ENCODE results near the gene TBC1D20. TPM values are rescaled to one million over a fixed set of nuclear protein-coding genes. Genes with fewer than 3 reads are reported as not detected.
A peak's percentile ranks its signal among the peaks of the same experiment; 100 is the strongest.
"Not testable (repeated sequence)": the region's sequence is repeated elsewhere in the genome, so short reads cannot be mapped to it uniquely, and the experiment has no call there.

The TBC1D20 gene
- total RNA-seq, 1 donor from 2014 or later = 30.5 TPM

DNA sequence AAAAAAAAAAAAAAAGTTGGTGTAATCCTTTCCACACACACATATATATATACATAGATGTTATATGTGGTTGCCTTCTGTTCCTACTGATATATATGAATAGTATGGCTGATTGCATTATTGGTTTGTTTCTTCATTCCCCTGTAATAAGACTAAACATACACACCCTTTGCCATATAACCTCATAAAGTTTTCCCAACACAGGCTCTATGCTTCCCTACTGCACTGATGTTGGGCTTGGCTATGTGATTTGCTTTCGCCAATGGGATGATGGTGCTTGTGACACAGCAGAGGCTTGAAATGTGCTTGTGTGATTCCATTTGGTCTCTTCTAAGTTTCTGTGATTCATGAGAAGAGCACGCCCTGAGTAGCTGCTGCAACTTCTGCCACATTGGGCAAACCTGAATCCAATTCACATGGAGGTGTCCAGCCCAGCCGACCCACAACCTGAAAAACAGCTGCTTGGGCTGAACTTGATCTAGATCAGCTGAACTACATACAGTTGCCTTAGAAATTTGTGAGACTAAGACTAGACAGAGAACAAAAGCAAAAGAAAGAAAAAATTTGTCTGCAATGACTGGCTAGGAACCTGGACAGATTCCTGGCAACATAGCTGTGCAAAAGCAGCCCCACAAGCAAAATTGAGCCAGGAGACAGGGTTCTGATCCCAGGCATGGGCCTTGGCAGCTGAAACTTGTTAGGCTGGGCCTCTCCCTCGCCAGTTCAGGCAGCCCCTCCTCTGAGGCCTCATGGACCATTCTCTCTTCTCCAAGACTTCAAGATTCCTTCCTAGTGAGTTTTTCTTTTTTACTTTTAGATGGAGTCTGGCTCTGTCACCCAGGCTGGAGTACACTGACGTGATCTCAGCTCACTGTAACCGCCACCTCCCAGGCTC lies 13.4 kb upstream of the TBC1D20 start:
- DNase-seq = no peak

DNA sequence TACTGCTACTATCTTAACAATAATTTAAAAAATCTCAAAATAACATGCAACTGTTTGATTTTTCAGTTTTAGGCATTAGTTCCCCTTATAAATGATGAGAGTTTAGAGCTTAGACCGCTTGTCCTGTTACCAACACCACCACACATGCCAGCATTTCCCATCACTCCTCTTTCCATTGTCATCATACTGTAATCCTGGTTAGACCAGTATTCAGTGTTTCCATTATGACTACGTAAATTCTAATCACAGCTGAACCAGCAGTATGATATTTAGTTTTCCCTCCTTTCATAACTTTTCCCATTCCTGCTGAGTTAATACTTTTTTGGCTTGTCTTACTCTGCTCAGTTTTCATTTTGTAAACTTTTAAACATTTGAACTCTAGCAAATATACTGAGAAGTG lies 12.2 kb upstream of the TBC1D20 start:
- no peak for DNase-seq

DNA sequence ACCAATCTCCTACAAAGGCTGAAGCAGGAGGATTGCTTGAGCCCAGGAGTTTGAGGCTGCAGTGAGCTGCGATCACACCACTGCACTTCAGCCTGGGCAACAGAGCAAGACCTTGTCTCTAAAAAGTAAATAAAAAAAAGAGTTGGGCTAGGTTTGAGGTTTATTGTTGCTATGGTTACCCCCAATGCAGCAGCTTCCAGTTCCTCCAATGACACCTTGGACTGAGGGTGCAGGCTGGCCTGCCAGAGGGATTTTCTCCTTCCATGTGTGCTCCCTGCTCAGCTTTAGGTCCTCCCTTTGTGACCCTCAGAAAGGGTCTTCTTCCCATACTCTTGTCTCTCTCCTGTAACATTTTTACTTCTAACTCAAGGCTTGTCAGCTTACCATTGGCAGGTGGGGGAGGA lies 10.6 kb upstream of the TBC1D20 start:
- no peak for DNase-seq

DNA sequence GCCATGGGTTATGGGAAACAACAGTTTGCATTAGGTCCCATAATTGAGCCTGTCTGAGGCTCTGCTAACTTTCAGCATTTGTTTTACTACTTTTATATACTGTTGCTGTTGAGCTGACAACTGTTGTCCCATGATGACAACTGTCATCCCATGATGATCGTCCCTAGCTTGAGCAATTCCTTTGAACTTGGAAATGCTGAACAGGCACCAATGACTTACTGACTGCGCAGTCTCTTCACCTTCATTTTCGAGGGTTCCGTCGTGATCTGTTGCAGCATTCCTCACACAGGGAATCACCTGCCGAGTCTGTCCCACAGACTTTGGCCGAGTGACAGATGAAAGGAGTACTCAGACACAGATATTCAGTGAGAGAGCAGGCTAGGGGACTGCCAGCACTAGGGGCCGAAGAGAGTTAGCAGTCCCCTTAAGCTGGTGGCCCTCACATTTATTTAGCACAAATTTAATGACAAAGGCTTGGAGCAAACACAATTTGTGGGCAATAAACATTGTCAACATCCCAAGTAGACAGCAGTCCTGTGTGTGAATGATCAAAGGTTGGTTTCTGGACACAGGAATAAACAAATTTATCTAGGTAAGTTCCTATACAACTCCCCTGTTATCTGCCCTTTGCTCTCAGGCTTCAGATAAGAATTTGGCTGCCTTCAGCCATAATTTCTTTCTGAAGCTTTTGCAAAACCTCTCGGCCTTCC lies 10.0 kb upstream of the TBC1D20 start:
- DNase-seq = no peak

DNA sequence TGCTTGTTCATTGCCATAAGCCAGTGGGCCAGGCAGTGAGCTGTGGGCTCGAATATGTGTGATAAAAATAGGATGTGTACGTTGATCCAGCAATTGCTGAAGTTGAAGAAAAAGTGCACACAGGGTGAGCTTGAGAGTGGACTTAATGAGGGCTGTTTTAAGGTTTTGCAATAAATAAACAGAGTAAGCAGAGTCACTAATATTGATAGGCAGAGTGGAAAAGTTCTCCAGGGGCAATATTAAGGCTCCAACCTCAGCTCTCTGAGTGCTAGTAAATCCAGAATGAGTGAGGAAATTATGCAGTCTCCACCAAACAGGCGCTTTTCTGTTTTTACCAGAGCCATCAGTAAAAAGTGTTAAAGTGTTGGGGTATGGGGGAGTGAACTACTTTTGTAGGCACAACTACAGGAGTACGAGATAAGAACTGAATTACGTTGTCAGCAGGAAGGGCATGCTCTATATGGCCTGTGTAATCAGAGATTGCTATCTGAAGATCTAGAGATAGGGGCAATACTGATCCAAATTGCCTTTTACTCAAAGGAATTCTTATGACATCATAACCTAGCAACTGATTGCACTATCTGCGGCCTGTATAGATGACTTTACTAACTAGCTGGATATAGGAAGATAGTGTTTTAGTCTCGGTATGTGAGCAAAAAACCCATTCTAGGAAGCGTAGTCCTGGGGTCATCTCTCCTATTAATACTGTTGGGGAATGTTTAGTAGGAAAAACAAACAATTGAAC lies 7.6 kb upstream of the TBC1D20 start:
- no peak for DNase-seq

DNA sequence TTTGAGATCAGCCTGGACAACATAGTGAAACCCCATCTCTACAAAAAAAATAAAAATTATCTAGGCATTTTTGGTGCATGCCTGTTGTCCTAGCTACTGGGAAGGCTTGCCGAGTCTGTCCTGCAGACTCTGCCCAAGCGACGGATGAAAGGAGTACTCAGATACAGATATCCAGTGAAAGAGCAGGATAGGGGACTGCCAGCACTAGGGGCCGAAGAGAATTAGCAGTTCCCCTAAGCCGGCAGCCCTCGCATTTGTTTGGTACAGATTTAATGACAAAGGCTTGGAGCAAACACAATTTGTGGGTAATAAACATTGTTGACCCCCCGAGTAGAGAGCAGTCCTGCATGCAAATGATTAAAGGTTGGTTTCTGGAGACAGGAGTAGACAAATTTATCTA lies 5.4 kb upstream of the TBC1D20 start:
- no peak for DNase-seq

DNA sequence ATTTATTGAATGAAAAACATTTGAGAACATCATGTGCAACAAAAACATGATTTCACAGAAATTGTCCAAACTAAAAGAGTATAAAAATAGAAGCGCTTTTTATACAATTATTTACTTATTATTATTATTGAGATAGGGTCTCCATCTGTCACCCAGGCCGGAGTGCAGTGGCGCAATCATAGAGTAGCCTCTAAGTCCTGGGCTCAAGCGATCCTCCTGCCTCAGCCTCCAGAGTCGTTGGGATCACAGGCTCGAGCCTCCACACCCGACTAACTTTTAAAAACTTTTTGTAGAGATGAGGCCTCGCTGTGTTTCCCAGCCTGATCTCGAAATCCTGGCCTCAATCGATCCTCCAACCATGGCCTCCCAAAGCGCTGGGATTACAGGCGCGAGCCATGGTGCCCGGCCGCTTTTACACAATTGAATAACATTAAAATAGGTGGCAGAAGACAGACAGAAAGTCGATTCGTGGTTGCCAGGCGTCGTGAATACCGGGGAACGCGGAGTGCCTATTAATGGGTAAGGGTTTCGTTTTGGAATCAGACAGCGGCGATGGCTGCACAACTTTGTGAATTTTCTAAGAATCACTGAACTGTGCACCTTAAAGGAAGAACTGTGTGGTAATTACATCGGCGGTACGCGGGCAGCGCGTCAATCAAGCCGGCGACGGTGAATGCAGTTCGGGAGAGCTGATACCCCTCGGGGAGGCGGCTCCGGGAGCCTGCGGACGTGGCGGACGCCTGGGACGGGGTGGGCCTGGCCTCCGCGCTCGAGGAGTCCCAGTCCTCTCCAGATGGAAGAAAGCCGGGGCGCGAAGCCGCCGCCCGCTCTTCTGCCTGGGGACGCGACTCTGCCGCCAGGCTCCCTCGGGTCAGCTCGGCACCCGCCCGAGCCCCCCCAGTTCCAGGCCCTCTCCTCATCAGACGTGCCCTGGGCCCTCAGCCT lies 807 bp downstream of the TBC1D20 start:
- DNase-seq = peak; percentile 63

DNA sequence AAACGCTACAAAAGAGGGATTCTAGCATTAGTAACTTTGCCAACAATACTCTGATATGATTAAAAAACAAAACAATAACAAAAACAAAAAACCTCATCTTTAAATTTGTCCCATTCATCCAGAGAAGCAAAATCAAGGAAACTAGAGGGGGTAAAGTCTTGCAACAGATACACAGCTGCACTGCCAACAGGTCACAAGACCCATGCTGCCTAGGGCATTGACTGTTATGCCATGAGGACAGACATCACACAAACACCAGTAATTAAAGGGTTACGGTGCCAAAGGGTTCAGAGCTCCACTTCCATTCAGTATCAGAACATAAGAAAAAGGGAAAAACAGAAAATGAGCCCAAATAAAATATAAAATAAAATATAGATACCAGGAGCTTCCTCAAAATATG lies 1.6 kb downstream of the TBC1D20 start:
- DNase-seq = peak; percentile 29

DNA sequence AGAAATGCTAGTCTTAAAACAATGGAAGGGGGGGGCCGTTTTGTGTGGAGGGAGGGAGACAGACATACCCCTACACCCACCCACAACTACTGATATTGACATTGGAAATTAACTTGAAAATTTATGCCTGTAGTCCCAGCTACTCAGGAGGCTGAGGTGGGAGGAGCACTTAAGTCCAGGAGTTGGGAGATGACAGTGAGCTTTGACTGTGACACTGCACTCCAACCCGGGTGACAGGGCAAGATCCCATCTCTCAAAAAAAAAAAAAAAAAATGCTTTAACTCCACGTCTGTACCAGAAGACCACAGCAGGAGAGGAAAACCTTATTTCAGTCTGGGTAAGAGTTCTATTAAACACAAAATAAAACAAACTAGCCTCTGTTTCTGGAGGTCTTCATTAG lies 2.2 kb downstream of the TBC1D20 start:
- DNase-seq = no peak

DNA sequence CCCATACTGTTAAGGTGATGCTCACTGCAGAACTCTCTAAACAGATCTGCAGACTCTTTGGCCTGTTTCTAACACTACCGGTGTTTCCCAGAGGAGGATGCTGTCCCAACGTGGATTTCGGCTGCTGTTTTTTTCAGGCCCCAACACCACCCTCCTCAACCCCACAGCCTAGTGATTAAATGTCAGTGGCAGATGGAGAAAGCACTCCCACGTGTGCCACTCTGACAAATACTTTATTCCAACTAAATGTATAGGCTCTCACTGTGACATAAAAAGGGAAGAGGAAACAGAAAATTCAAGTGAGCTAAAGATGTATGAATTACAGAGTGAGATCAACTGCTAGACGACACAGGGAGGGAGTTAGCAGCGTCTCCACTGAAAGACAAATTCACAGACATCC lies 3.6 kb downstream of the TBC1D20 start:
- DNase-seq = peak; percentile 36

DNA sequence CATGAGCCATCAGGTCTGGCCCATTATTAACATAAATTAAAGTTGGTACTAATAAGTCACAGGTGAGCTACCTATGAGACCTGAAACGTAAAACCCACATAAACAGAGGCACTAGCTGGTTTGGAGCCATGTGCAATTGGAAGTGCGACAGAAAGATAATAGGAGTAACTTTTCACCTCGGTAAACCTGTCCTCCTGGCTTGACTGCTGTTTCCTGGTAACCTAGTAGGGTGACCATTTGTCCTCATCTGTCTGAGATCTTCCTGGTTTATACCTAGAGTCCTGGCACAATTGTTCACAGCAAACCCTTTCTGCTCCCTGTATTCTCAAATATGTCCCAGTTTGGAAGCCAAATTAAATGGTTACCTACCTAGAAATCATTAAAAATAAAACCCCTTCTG lies 7.4 kb downstream of the TBC1D20 start:
- DNase-seq = no peak

DNA sequence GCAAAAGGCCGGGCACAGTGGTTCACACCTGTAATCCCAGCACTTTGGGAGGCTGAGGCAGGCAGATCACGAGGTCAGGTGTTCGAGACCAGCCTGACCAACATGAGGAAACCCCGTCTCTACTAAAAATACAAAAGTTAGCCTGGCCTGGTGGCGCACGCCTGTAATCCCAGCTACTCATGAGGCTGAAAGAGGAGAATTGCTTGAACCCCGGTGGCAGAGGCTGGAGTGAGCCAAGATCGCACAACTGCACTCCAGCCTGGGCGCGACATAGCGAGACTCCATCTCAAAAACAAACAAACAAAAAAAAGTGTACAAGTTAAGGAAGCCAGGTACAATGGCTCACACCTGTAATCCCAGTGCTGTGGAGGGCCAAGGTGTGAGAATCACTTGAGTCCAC lies 10.3 kb downstream of the TBC1D20 start:
- not testable (repeated sequence) for DNase-seq

DNA sequence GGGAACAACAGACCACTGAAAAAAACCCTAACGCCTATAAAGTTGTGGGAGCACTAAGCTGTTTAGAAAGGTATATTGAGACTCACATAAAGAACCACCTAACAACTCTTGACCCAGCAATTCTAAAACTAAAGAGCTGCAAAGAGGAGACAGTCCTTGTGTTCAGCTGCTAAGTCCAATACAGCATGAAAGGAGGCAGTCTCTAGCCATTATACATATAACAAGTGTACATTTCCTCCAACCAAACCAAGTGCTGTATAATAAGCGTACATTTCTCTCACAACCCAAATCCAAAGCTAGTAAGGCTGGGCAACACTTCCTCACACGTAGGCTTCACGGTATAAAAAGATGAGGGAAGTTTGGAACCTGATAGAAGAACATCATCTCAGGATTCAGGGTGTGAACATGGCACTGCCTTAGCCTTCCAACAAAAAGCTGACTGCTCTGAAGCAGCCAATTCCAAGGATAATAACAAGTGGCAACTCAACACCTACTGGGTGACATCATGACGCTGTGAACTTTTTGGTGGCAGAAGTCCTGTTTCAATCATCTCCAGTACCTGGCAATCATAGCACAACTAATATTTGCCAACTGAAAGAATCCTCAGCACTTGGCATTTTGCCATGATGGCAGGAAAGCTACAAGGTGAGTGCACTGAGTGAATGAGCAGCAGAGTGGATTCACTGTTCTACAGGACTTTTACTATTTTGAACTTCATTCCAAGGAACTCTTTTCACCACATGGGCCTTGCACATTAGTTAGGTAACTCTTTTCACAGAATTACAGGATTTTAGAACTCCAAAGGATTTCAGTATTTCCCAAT lies 16.6 kb downstream of the TBC1D20 start:
- DNase-seq = no peak

DNA sequence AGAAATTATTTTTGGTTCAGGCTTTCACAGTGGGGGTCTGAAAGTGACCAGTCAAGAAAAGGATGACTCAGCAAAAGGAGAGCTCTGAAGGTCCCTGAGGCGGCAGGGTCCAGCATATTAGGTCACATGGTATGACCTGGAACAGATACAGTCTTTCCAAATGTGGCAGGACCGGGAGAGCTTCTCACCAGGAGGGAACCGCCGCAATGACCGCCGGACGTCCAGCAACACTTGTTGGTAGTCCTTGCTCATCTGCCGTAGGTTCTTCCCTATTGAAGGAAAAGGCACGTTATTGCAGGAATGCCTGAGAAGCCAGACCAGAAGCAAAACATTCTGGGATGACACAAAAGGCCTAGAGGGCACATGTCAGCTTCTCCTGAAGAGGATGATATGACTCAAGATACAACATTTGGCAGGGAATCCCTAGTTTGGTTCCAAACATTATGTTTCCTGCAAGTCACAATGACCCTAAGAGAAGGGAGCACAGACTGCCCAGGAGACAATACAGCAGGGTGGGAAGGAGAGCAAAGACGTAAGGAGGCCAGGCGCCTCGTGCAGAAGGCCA lies 17.4 kb downstream of the TBC1D20 start:
- DNase-seq = peak; percentile 89

DNA sequence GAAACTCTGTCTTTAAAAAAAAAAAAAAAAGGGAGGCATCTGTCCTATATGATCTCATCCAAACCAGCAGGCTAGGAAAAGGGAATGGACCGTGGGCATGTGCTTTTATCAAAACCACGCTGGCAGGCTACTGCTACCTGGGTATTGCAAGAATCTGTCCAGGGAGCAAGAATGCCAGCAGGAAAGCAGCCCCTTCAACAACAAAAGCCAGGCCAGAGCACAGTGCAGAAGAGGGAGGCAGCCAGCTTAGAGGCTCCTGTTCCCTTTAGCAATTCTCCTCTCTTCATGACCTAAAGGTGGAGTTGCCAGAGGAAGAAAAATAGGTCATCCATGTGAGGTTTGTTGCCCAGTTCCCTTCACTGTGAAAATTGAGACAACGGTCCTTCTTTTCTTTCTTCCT lies 18.2 kb downstream of the TBC1D20 start:
- DNase-seq = no peak

DNA sequence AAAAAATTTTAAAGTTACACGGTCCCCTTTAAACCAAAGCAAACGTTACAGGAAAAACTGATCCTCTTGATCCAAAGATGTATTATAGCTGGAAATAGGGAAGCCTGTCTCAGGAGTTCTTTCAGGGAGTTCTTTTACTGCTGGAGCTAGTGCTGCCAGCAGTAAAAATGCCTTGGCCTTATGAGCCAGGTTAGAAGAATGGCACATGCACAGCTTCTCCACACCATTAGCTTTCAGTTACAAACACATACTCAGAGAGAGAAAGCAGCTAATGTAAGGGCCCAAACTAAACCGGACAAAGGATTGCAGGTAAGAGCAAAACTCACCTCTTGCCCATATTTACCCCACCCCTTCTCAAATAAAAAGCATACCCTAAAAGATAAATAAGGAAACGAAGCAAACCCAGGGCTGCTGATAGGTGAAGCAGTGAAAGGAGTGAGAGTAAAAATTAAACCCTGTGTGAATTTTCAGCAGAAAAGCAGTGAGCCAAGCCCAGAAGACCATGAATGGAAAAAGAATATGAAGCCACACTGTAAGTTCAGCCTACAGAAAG lies 19.0 kb downstream of the TBC1D20 start:
- no peak for DNase-seq

DNA sequence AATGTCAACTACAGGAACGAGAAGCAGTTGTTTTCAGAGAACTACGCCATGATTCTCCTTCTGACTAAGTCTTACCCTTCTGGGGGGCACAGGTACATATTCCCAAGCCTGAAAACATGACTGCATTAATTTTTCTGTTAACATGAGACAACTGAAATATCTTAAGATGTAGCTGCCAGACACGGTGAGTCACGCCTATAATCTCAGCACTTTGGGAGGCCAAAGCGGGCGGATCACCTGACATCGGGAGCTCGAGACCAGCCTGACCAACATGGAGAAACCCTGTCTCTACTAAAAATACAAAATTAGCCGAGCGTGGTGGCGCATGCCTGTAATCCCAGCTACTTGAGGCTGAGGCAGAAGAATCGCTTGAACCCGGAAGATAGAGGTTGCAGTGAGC lies 21.7 kb downstream of the TBC1D20 start:
- DNase-seq = no peak

DNA sequence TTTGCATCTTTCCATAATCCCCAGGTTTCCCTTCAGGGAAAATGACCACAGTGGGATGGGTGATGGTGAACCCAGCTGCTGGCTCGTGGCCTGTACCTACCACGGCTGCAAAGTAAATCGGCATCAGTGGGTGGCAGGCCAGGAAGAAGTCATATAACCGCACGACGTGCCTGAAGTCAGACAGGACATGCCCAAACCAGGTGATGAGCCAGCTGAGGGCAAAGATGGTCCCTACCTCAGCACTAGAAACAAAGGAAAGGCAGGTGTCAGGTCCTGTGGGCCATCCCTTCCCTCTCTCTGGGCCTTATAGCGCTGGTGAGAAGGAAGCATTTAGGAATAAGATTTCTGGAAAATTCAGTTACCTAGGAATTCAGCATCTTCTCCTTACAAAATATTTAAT lies 22.2 kb downstream of the TBC1D20 start:
- DNase-seq = no peak

DNA sequence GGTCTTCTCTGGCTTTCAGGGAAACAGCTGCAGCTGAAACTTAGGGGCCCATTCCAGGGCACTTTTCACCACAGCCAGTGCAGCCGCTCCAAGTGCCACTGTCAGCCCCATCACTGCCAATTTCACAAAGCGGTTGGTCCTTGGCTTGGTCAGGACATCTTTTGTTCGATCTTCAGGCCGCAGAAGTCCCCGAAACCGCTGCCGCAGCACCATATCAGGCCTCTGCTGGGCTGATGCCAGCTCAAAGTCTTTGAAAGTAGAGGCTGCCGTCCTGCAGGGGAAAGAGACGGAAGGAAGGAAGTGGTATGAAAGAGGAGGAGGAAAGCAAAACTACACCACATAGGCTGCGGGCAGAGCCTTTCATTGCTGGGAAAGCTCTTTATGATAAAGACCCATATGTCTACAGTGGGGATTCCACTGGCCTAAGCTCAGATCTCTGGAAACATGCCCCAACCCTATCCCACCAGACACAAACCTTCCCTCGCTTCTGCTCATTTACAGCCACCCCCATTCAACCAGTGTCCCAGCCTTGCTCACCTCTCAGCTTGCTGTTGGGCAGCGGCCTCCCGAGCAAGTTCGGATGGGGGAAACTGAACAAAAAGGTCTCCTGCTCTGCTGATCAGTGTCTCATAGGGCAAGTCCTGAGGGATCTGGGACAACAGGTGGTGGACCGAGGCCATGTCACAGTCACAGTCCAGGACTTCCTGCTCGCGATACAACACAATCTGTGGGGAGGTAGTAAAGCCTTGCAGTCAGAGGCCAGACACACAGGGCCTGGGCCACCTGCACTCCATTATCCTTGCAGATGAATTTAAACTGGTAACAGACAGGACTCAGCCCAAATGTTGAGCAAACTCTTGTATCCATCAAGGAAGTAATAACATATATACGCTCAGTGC lies 23.5 kb downstream of the TBC1D20 start:
- peak; percentile 53 for DNase-seq
